GM12878 (cell line): ENCODE data around the gene FAM83D.

Experiments
- BCL11A ChIP-seq: IDR thresholded peaks from 2 replicates; pipeline ENCODE4 v1.6.1; 2011; ENCODE audit warnings: low read depth, low read length
- ZSCAN29 ChIP-seq: fragments of 450-650 bp; IDR thresholded peaks from 2 replicates; pipeline ENCODE4 v1.6.1; 2017; ENCODE audit warnings: mild to moderate bottlenecking, moderate library complexity
- TF ChIP-seq, protein P1 (sequence below), 3 experiments: IDR thresholded peaks in 2 of 3; conservative IDR thresholded peaks in 1 of 3; 2 replicates each; pipeline ENCODE4 v1.5.1; 2011; ENCODE audit warnings: low read depth in 3 of 3, low read length in 3 of 3, mild to moderate bottlenecking in 3 of 3, control low read depth in 2 of 3, moderate library complexity in 2 of 3, inconsistent platforms in 1 of 3, mixed read lengths in 1 of 3; ENCODE audit not compliant: control insufficient read depth in 2 of 3, insufficient read depth in 1 of 3; ENCODE audit errors: extremely low read depth in 1 of 3

DNA sequence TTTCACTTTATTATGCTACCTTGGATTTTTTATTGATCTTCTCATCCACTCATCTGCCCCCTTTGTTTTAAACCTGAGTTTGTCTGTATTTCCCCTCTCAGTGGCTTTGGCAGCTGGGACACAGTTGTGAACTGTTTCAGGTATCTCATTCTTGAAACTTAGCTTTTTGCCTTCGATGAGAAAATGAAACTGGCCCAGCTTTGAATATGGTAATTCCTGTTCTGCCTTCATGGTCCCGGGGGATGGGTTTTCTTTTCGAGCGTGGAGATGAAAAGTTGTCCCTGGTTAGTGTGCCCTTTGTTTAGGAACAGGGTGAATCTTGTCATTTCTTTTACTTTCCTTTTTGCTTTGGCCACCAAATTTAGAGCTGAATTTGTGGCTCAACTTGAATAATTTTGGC lies 61.6 kb downstream of the FAM83D start:
- TF ChIP-seq, protein P1, sequence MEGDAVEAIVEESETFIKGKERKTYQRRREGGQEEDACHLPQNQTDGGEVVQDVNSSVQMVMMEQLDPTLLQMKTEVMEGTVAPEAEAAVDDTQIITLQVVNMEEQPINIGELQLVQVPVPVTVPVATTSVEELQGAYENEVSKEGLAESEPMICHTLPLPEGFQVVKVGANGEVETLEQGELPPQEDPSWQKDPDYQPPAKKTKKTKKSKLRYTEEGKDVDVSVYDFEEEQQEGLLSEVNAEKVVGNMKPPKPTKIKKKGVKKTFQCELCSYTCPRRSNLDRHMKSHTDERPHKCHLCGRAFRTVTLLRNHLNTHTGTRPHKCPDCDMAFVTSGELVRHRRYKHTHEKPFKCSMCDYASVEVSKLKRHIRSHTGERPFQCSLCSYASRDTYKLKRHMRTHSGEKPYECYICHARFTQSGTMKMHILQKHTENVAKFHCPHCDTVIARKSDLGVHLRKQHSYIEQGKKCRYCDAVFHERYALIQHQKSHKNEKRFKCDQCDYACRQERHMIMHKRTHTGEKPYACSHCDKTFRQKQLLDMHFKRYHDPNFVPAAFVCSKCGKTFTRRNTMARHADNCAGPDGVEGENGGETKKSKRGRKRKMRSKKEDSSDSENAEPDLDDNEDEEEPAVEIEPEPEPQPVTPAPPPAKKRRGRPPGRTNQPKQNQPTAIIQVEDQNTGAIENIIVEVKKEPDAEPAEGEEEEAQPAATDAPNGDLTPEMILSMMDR (IDR thresholded peaks at IDR 0.05 in 2 of 3, conservative IDR thresholded peaks at IDR 0.05 in 1 of 3; ENCODE audit: control insufficient read depth in 2 of 3, extremely low read depth in 1 of 3, insufficient read depth in 1 of 3, low read depth in 3 of 3, low read length in 3 of 3): no peak
- TF ChIP-seq BCL11A (0 out of 2 replicates have a peak, but pooled peaks have one; percentile 29), ZSCAN29 (no peak)
